ENCODE data around the gene EFCAB8. TPM values are rescaled to one million over a fixed set of nuclear protein-coding genes. Genes with fewer than 3 reads are reported as not detected.

Gene EFCAB8
- total RNA-seq, 1 donor from 2014 or later, result 0.72 TPM

DNA sequence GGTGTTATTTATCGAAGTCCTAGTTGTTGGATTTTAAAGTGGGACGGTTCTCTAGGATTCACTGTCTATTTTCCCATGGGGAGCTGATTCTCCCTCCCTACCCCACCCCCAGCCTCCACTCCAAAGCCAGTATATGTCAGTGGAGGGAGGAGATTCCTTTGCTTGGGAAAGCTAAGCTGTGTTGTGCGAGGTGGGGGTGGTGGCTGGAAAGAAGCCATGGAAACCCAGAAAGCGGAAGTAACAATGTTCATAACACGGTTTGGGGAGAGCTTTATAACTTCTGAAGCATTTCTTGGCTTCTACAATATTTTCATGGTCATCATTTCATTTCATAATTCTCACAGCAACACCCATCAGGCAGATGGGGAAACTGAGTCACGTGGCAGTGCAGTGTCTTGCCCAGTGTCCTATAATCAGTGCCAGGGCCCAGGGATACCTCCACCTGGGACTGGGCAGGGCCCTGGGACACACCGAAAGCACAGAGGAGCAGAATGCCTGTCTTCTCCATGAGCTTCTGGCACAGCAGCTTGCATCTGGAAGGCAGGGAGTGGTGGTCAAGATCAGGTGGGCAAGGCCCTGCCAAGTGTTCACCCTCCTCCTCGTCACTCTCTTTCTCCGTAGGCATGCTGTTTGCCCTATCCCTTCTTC, 141.0 kb downstream of the EFCAB8 start:
- ATAC-seq (peak; percentile 32), DNase-seq (no peak)
- intact Hi-C loops (cut with DNase I), result no loop called here
- H3K9me3 ChIP-seq, result peaks cover 4% of the 10 kb centered on the region
- no peak overlapping the region for H3K27ac ChIP-seq
- TF ChIP-seq, protein P1, sequence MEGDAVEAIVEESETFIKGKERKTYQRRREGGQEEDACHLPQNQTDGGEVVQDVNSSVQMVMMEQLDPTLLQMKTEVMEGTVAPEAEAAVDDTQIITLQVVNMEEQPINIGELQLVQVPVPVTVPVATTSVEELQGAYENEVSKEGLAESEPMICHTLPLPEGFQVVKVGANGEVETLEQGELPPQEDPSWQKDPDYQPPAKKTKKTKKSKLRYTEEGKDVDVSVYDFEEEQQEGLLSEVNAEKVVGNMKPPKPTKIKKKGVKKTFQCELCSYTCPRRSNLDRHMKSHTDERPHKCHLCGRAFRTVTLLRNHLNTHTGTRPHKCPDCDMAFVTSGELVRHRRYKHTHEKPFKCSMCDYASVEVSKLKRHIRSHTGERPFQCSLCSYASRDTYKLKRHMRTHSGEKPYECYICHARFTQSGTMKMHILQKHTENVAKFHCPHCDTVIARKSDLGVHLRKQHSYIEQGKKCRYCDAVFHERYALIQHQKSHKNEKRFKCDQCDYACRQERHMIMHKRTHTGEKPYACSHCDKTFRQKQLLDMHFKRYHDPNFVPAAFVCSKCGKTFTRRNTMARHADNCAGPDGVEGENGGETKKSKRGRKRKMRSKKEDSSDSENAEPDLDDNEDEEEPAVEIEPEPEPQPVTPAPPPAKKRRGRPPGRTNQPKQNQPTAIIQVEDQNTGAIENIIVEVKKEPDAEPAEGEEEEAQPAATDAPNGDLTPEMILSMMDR (IDR thresholded peaks at IDR 0.05), result no peak
- H3K36me3 ChIP-seq, result no peaks in the 10 kb centered on the region
- no peaks in the 10 kb centered on the region for H3K4me1 ChIP-seq
- H3K27me3 ChIP-seq, result no peaks in the 10 kb centered on the region
- no peak overlapping the region for H3K4me3 ChIP-seq

DNA sequence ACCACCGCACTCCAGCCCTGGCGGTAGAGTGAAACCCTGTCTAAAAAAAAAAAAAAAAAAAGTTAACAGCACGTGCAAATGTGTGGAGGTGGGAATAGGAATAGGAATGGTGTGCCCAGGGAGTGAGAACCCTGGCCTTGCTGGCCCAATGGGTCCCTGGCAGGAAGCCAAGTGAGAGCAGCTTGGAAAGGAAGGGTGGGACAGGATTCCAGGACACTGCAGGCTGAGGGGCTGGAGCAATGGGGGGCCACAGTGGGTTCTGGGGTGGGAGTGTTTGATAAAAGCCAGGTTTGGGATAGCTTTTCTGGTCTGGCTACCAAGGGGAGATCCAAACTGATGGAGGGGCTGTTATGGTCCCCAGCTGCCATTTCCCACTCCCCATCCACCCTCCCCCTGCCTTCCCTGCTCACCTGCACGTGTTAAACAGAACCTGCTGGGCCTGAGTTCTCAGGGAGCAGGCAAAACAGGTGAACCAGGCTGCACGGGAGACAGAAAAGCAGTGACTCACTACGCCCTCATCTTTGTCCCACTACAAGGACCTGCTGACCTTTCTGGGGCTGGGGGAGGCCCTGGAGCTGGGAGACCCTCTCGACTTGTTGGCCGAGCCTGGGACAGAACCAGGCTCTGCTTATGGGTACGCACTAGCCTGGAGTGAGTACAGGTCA, 142.2 kb downstream of the EFCAB8 start:
- ATAC-seq (no peak), DNase-seq (no peak)
- intact Hi-C loops (cut with DNase I), result no loop called here
- Histone ChIP-seq H3K36me3 (no peaks in the 10 kb centered on the region), H3K27ac (no peak overlapping the region), H3K27me3 (no peaks in the 10 kb centered on the region), H3K4me3 (no peak overlapping the region), H3K4me1 (no peaks in the 10 kb centered on the region), H3K9me3 (peaks cover 5% of the 10 kb centered on the region)
- TF ChIP-seq, protein P1 (IDR thresholded peaks at IDR 0.05), result no peak

DNA sequence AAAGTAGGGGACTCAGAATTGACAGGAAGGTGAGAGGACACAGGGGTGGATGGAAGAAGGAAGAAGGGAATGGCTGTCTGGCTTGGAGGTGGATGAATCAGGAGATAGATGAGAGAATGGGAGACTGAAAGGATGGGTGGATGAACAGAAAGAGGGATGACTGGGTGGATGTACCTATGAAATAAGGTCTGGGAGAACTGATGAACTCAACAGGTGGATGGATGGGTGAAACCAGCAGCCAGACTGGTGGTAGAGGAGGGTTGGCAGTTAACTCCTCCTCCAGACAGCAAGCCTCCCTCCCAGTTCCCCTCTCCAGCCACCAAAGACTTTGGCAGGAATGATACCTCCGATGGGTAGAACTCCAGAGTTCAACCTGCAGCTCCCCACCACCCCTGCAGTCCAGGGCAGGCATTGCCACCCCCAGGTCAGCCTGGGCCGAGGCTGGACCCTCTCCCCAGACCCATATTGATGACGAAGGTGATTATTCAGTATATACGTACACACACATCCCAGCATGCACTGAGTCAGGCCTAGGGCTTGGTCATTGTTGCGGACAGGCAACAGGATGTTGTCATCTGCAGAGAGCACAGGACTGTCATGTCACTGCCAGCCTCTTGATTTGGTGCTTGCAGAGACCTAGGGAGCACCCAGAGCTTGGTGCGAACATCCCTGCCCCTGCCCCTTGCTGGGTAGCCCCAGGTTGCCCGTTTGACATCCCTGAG, 143.5 kb downstream of the EFCAB8 start:
- TF ChIP-seq, protein P1 (IDR thresholded peaks at IDR 0.05), result no peak
- no peak overlapping the region for H3K27ac ChIP-seq
- intact Hi-C loops (cut with DNase I), result no loop called here
- no peaks in the 10 kb centered on the region for H3K27me3 ChIP-seq
- H3K36me3 ChIP-seq, result no peaks in the 10 kb centered on the region
- H3K4me1 ChIP-seq, result no peaks in the 10 kb centered on the region
- DNase-seq, result no peak
- H3K9me3 ChIP-seq, result peaks cover 5% of the 10 kb centered on the region
- no peak overlapping the region for H3K4me3 ChIP-seq
- no peak for ATAC-seq

DNA sequence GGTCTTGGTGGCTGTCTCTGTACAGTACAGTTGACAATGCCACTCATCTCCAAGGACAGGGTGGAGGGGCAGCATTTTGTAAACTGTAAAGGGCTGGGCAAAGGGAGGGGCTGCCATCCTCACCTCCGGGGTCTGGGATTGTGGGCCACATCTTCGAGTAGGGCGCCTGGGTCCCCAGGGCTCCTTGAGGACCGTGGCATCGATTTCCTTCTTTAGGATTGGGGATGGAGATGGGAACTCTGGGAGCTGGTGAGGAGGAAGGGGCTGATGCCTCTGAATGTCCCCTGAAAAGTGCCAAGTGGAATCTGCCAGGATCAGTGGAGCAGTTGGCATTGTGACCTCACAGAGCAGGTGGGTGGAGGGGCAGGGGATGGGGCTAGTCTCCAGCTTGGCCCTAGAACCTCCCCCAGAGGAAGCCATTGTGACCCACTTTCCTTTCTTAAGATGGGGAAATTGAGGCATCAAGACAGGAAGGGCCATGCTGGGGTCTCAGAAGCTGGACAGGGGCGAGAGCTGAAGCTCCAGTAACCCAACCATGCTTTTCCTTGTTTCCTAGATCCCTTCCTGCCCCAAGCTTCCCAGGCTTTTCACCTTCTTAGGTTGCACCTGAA, 145.5 kb downstream of the EFCAB8 start, which contains the start of gene SUN5:
TSS of gene SUN5 (minus strand) at position 293 of the 611 bp plus-strand sequence. CDS start at position 200, 93 bp downstream.
- ATAC-seq (no peak), DNase-seq (peak; percentile 39)
- Histone ChIP-seq H3K4me3 (no peak within 1 kb of the TSS), H3K4me1 (no peaks in the 10 kb centered on the region), H3K27ac (no peak within 1 kb of the TSS), H3K36me3 (no peaks in the 10 kb centered on the region), H3K27me3 (no peaks in the 10 kb centered on the region), H3K9me3 (peaks cover 5% of the 10 kb centered on the region)
- TF ChIP-seq, protein P1 (IDR thresholded peaks at IDR 0.05), result no peak
- intact Hi-C loops (cut with DNase I), result no loop called here

DNA sequence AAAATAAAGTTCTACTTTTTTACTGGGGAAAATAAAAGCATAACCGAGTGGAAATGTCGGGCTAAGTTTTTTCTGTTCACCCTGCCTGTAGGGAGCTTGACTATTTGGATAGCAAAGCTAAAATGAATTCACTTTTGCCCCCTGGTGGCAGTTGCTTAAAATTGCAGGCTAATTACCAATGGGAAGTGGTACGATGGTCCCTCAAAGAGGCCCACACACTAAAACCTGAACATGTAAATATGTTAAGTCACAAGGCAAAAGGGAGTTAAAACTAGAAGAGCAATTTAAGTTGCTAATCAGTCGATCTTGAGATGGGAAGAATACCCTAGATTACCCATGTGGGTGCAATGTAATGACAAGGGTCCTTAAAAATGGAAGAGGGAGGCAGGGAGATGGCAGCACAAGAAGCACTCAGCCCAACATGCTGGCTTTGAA, 146.4 kb downstream of the EFCAB8 start:
- intact Hi-C loops (cut with DNase I), result no loop called here

More for the DNA sequence above, 146.4 kb downstream of the EFCAB8 start:
- no peak for DNase-seq
- Histone ChIP-seq H3K27me3 (no peaks in the 10 kb centered on the region), H3K36me3 (no peaks in the 10 kb centered on the region), H3K9me3 (peaks cover 5% of the 10 kb centered on the region), H3K4me1 (no peaks in the 10 kb centered on the region), H3K4me3 (no peak overlapping the region), H3K27ac (no peak overlapping the region)
- ATAC-seq, result no peak
- TF ChIP-seq, protein P1 (IDR thresholded peaks at IDR 0.05), result peak; percentile 36

All from upper lobe of right lung (tissue), 1 donor.